GDM1 (cell line): ENCODE data around the gene RSPRY1.

Source experiments
- DNase-seq: peaks from one replicate; lab custom pipeline; 2025; lab: John Stamatoyannopoulos, UW

RSPRY1 gene

DNA sequence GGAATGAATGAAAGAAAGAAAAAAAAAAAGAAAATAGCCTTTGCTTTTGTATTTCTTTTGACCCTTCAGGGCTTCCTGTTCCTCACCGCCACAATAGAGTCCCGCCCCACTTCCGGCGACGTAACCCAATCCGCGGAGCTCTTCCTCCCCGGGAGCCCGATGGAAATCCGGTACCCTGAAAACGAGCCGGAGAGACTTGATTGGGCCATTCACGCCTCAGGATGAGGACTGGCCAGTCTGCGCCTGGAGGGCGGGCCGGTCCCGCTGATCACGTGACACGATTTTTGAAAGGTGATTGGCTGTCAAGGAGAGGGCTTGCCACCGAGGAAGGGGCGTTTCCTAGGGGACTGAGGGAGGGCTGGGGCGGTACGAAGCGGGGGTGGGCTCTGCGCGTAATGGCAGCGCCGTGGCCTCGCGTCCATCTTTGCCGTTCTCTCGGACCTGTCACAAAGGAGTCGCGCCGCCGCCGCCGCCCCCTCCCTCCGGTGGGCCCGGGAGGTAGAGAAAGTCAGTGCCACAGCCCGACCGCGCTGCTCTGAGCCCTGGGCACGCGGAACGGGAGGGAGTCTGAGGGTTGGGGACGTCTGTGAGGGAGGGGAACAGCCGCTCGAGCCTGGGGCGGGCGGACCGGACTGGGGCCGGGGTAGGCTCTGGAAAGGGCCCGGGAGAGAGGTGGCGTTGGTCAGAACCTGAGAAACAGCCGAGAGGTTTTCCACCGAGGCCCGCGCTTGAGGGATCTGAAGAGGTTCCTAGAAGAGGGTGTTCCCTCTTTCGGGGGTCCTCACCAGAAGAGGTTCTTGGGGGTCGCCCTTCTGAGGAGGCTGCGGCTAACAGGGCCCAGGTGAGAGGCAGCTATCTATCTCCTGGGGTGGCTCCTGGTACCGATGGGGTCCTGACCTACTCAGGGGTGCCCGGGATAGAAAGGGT lies at the start of gene RSPRY1, which contains the start of gene PSME3IP1:
Gene RSPRY1 (plus strand): TSS at position 385 of the 927 bp plus-strand sequence. CDS start 18,330 bp downstream, outside the sequence.
Gene PSME3IP1 (minus strand): TSS at position 95 of the 927 bp plus-strand sequence. CDS start 12,185 bp downstream, outside the sequence.
- peak; percentile 93 for DNase-seq

DNA sequence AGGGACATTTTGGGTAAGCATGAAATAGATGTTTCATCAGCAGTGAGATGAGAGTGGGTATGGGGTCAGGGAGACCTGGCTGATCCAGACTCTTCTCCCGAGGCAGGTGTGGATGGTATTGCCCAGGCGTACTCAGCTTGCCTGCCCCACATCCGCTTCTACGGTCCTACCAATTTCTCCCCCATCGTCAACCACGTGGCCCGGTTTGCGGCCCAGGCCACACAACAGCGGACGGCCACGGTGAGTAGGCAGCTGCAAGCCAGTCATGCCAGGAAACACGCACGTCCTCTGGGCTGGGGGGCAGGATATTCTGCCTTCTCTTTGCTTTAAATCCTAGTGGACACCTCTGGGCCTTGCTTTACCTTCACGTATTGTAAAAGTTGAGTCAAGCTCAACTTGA lies 49.1 kb upstream of the RSPRY1 start:
- DNase-seq, result no peak

GRCh38 chr16:57137566-57138273 lies 48.4 kb upstream of the RSPRY1 start:
- no peak for DNase-seq

DNA sequence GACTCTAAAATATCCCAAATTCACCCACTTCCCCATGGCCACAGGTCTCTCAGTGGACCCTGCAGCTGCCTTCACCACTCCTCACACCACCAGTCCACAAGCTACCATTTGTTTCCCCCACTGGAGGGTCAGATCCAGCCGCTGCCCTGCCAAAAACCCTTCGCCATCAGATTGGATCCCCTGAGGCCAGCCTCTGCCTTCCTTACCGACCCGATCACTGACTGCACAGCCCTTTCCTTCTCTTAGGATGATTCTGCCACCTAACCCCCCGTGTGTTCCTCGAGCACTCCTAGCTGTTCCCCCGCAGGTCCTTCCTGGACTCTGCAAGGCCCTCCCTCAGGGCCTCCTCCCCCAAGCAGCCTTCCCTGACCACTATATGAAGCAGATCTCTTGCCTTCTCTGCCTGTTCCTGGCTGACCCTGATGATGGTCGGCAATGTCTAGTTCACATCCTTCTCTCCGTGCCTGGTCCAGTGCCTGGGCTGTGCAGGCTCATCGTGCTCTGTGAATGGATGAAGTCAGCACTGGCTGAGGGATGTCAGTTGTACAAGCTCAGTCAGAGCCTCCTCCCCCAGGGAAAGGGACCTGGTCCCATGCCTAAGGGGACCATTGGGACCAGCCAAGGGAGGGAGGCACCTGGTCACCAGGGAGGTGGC lies 47.7 kb upstream of the RSPRY1 start:
- no peak for DNase-seq

DNA sequence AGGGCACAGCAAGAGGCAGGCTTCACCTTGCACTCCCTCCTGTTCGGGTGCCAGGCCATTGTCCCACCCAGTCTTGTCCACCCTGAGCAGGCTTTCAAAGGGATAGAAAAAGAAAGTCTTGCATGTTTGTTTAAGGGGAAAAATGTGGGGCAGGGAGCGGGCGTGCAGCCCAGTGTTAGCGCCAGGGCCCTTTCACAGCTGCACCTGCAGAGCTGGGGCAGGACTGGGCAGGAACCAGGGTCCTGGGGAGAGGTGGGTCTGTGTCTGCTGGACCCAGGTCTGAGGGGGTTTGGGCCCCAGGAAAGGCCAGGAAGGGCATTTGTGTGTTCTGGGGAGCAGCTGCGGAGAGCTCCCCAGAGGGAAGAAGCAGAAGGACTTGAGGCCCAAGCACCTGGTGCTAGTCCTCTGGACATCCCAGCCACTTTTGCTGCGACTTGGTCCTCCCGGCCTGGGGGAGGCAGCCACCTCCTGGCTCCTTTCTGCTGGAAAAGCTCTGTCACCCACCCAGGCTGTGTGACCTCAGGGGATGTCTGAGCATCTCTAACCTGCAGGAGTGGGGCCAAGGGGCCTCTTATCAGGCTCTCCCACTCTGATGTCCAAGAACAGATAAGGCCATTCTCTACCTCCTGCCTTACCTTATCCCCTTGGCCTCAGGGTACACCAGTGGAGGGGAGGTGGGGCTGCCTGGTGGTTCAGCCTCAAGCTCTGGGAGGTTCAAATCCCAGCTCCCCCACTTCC lies 45.0 kb upstream of the RSPRY1 start:
- no peak for DNase-seq

DNA sequence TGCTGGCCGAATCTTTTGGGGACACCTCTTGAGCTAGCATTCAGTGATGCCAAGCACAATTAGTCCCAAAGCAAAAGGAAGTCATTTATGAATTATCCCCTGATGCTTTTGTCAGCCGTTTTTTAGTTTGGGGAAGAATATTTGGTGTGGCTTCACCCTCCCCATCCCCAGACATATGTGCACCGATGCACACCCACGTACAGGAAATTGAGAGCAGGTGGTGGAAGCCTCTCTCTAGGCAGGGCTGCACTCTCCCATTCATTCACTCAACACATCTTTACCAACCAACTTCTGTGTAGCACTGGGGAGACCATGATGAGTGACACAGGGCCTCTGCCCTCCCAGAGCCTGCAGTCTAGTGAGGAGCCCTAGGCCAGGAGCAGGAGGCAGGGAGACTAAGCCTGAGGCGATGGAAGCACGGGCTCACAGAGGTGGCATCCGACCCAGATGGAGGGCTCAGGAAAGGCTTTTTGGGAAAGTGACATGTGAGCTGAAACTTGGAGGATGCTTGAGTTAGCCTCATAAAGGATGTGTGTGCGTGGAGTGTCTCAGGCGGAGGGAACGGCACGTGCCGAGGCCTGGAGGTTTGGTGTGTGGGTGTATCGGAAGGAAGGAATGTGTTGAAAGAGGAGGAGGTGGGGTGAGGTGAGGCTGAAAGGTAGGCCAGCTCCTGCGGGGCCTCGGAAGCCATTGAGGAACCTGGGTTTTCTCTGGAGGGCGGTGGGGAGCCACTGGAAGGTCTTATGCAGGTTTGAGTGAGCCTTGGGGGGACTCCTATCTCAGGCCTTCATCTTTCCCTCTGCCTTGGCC lies 44.1 kb upstream of the RSPRY1 start:
- DNase-seq, result peak; percentile 20

GRCh38 chr16:57143149-57143921 lies 42.8 kb upstream of the RSPRY1 start:
- no peak for DNase-seq

DNA sequence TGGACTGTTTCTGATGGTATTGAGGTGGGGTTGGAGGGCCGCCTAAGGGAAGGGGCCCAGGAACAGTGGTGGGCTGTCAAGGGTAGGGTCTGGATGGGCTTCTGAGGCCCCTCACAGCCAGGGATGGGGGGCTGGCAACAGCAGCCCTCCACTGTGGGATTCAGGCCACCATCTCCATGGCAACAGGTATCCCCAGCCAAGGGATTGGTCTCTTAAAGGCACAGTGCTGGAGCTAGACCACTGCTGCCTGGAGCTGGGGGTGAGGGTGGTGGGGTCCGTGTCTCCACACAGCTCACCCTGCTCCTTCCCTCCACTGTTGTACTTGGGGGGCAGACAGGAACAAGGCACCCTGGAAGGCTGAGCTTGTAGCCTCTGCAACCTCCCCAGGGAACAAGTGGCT lies 42.1 kb upstream of the RSPRY1 start:
- DNase-seq, result no peak

- DNase-seq, result no peak
Observed at GRCh38 chr16:57145046-57146021, 40.8 kb upstream of the RSPRY1 start.

GRCh38 chr16:57146040-57146647 lies 40.0 kb upstream of the RSPRY1 start:
- DNase-seq, result no peak

DNA sequence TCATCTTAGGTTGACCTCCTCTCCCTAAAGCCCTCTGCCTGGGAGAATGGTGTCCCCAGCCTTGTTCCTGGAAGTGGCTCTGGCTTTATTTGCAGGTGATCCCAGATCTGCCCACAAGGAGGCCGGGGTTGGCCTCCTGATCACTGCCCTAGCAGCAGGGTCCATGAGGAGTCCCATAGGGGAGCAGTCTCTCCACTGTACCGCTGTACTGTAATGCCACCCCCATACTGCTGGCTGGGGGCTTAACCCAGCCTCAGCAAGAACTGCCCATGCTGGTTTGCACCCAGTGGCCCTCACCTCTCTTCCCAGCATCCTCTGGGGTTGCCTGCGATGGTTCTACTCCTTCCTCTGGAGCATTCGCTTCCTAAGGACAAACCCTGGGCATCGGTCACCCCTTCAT lies 39.4 kb upstream of the RSPRY1 start:
- DNase-seq, result no peak

- DNase-seq, result peak; percentile 57
Observed at GRCh38 chr16:57147381-57148221, 38.5 kb upstream of the RSPRY1 start.

DNA sequence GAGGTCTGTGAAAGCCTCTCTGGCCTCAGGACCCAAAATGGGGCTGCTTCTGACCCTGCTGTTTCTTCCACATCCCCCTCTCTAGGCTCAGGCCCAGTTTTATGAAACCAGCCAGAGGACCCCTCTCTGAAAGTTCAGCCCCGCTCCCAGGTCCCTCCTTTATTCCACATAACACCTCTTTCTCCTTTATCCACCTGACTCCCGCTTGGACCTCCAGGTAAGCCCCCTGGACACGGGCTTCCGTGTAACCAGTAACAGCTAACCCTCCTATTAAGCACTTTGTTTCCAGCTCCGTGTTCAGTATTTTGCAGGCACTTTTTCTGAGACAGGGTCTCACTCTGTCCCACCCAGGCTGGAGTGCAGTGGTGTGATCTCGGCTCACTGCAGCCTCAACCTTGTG lies 37.6 kb upstream of the RSPRY1 start:
- DNase-seq, result no peak

DNA sequence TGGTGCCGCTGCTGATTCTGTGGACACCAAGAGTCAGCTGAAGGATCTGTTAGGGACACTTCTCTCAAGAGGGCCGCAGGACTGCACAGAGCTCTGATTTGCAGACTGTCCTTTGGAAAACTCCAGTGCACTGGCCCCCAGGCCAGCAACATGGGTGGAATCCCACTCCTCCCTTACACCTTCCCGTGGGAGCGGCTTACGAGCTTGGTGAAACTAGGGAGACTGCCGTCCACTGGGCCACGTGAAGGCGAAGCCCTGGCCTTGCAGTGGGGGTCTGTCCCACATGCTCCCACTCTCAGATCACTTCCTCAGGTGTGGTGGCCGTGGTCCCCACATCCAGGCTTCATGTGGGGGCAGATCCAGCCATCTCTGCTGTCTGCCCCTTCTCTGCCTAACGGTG lies 36.7 kb upstream of the RSPRY1 start:
- DNase-seq, result no peak

- no peak for DNase-seq
Observed at GRCh38 chr16:57150682-57151330, 35.3 kb upstream of the RSPRY1 start.

- DNase-seq, result no peak
Observed at GRCh38 chr16:57151369-57151768, 34.8 kb upstream of the RSPRY1 start.
